Neural progenitor cell (in vitro differentiated cells): ENCODE results near the gene PMFBP1.

ENCODE experiments used
- EZH2 ChIP-seq: fragments of 200-600 bp; sonication (generic); IDR thresholded peaks from 2 replicates; pipeline ENCODE4 v1.6.1; 2017; ENCODE audit warnings: antibody characterized with exemption, mild to moderate bottlenecking, moderate library complexity
- EZH2phosphoT487 ChIP-seq: fragments of 200-600 bp; sonication (generic); IDR thresholded peaks from 2 replicates; pipeline ENCODE4 v1.6.1; 2017; ENCODE audit warnings: antibody characterized with exemption
- TF ChIP-seq, protein P1 (sequence below): fragments of 200-600 bp; sonication (generic); IDR thresholded peaks from 2 replicates; pipeline ENCODE4 v1.5.1; 2017; ENCODE audit warnings: antibody characterized with exemption, mild to moderate bottlenecking

DNA sequence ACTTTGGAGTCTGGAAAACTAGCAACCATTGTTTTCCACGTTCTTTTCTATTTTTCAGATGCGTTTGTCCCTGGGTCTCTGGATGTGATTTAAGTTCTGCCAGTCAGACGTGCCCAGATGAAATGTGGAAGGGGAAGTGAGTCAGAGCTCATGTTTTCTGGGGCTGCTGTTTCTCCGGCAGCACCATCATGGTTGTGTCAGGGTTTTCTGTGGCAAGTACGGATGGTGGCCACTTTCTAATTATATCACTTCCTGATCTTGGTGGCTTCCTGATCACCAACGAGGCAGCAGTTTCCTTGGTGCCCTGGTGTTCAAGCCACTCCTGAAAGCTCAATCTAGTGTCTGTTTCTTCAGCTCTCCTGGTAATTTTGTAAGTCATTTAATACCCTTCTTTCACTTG, 31.4 kb upstream of the PMFBP1 start:
- TF ChIP-seq, protein P1, sequence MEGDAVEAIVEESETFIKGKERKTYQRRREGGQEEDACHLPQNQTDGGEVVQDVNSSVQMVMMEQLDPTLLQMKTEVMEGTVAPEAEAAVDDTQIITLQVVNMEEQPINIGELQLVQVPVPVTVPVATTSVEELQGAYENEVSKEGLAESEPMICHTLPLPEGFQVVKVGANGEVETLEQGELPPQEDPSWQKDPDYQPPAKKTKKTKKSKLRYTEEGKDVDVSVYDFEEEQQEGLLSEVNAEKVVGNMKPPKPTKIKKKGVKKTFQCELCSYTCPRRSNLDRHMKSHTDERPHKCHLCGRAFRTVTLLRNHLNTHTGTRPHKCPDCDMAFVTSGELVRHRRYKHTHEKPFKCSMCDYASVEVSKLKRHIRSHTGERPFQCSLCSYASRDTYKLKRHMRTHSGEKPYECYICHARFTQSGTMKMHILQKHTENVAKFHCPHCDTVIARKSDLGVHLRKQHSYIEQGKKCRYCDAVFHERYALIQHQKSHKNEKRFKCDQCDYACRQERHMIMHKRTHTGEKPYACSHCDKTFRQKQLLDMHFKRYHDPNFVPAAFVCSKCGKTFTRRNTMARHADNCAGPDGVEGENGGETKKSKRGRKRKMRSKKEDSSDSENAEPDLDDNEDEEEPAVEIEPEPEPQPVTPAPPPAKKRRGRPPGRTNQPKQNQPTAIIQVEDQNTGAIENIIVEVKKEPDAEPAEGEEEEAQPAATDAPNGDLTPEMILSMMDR, result no peak
- TF ChIP-seq EZH2 (no peak), EZH2phosphoT487 (no peak)
